Ectodermal cell (in vitro differentiated cells): ENCODE results near the gene FGD4.

Experiments used
- H3K27ac ChIP-seq: 2 replicates; pipeline ENCODE4 v1.7.0; 2013; ENCODE audit warnings: mild to moderate bottlenecking, low read depth, low read length; ENCODE audit not compliant: insufficient read depth, poor library complexity, severe bottlenecking
- H3K27me3 ChIP-seq: 2 replicates; pipeline ENCODE4 v1.7.0; 2013; ENCODE audit warnings: mild to moderate bottlenecking, low read length; ENCODE audit not compliant: insufficient read depth, control insufficient read depth, poor library complexity, severe bottlenecking
- H3K36me3 ChIP-seq: one replicate; pipeline ENCODE4 v1.7.0; 2013; ENCODE audit warnings: low read length; ENCODE audit not compliant: control insufficient read depth, insufficient read depth
- H3K4me1 ChIP-seq: one replicate; pipeline ENCODE4 v1.7.0; 2013; ENCODE audit warnings: low read length; ENCODE audit not compliant: control insufficient read depth, insufficient read depth
- H3K4me3 ChIP-seq: 2 replicates; pipeline ENCODE4 v1.7.0; 2013; ENCODE audit warnings: low read depth, low read length, control low read depth; ENCODE audit not compliant: insufficient read depth
- H3K9me3 ChIP-seq: 2 replicates; pipeline ENCODE4 v1.7.0; 2013; ENCODE audit warnings: mild to moderate bottlenecking, low read length, moderate library complexity; ENCODE audit not compliant: control insufficient read depth
- WGBS, 2 experiments: methylation state at CpG; one replicate each; pipeline ENCODE4 v1.1.7; 2013; ENCODE audit warnings: missing lambda C conversion rate in 2 of 2; 5-methylcytosine and 5-hydroxymethylcytosine counted together

The FGD4 gene

DNA sequence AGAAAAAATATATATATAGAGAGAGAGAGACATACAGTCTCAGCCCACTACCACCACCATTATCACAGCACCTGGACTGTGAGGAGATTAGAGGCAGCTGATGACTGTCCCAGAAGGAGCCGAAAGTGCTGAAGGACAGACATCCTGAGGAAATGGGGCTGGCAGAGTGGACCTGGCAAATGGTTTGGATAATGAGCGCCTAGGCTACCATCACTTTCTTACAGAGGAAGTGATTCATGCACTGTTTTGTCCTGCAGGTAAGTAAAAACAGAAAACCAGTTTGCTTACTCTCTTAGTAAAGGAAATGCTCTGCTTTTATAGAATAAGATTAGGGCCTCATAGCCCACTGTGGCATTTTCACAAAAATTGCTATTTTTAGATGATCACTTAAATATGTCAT lies 251.2 kb downstream of the FGD4 start:
- Histone ChIP-seq H3K4me1 (no peaks in the 10 kb centered on the region), H3K4me3 (no peak overlapping the region), H3K36me3 (peaks cover 4% of the 10 kb centered on the region), H3K9me3 (no peaks in the 10 kb centered on the region), H3K27me3 (no peaks in the 10 kb centered on the region), H3K27ac (no peak overlapping the region)
- 42 to 49% methylated on average over 2 of the region's 2 CpGs for WGBS, 2 experiments

DNA sequence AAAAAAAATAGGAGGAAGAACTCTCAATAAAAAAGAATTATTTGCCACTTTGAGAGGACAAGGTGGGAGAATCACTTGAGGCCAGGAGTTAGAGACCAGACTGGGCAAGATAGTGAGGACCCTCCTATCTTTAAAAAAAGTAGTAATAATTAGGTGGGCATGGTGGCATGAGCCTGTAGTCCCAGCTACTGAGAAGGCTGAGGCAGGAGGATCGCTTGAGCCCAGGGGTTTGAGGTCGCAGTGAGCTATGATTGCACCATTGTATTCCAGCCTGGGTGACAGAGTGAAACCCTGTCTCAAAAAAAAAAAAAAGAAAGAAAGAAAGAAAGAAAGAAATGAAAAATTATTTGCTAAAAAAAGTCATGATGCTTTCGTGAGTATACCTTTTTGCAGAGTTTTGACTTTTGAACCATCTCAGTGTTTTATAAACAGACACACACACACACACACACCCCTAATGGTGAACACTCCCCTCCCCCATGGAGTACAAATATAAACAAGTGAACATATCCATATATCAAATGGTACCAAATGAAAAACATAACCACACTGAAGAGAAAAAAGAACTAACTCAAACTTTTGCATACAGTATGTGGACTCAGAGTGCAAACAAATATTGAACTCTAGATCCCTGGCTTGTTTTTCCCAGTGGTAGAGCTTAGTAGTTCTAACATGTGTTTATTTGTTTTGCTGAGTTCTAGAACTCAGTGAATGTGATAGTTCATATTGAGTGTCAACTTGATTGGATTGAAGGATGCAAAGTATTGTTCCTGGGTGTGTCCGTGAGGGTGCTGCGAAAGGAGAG lies 252.0 kb downstream of the FGD4 start:
- Histone ChIP-seq H3K4me3 (no peak overlapping the region), H3K27me3 (no peaks in the 10 kb centered on the region), H3K27ac (no peak overlapping the region), H3K9me3 (no peaks in the 10 kb centered on the region), H3K36me3 (peaks cover 1% of the 10 kb centered on the region), H3K4me1 (no peaks in the 10 kb centered on the region)
- 91 to 96% methylated on average over 5 of the region's 5 CpGs for WGBS, 2 experiments

DNA sequence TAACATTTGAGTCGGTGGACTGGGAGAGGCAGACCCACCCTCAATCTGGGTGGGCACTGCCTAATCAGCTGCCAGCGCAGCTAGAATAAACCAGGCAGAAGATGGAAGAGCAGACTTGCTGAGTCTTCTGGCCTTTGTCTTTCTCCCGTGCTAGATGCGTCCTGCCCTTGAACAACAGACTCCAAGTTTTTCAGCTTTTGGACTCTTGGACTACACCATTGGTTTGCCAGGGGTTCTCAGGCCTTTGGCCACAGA lies 252.5 kb downstream of the FGD4 start:
- Histone ChIP-seq H3K4me1 (no peaks in the 10 kb centered on the region), H3K27ac (no peak overlapping the region), H3K4me3 (no peak overlapping the region), H3K9me3 (no peaks in the 10 kb centered on the region), H3K27me3 (no peaks in the 10 kb centered on the region), H3K36me3 (no peaks in the 10 kb centered on the region)
- 91 to 92% methylated on average over 4 of the region's 4 CpGs for WGBS, 2 experiments

DNA sequence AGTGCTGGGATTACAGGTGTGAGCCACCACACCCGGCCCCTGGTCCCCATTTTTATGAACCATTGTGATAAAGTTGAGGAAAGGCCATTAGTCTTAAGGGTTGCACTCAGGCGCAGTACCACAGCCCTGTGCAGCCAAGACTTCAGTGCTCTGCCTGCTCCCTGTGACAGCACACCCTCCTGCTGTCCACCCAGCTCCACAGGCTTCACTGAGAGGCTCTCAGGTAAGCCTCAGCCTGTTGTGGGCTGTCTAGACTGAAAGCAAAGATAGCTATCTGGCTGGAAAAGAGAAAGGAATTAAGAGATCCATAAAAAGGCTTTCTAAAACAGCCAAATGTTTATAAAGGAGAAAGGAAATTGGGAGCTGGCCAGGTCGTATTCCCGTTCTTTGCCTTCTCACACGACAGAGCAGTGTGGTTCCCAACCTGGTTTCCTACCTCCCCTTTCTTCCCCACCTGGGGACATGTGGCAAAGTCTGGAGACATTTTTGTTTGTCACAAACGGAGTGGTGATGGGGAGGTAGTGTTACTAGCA lies 260.6 kb downstream of the FGD4 start:
- Histone ChIP-seq H3K27ac (no peak overlapping the region), H3K9me3 (no peaks in the 10 kb centered on the region), H3K4me1 (no peaks in the 10 kb centered on the region), H3K27me3 (no peaks in the 10 kb centered on the region), H3K36me3 (no peaks in the 10 kb centered on the region), H3K4me3 (no peak overlapping the region)
- 87 to 91% methylated on average over 6 of the region's 6 CpGs for WGBS, 2 experiments

DNA sequence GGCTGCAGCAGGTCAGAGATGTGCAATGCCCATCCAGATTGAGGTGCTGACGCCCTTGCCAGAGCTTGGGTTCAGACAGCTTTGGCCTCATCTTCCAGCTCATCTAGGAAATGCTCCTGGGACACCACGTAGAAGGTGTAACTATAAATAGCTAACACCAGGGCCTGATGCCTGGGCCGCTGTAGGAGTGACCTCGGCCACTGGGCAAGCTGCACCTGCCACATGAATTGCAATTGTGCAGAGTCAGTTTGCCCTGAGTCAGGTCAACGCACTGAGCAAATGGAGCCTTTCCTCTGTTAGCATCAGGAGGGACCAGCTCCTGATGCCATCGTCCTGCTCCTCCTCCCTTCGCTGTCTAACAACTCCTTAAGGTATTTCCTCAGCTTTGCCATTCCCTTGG lies 262.3 kb downstream of the FGD4 start:
- Histone ChIP-seq H3K9me3 (no peaks in the 10 kb centered on the region), H3K36me3 (no peaks in the 10 kb centered on the region), H3K4me1 (no peaks in the 10 kb centered on the region), H3K27me3 (no peaks in the 10 kb centered on the region), H3K27ac (no peak overlapping the region), H3K4me3 (no peak overlapping the region)
- WGBS, 2 experiments = 94% methylated on average over 7 of the region's 7 CpGs

DNA sequence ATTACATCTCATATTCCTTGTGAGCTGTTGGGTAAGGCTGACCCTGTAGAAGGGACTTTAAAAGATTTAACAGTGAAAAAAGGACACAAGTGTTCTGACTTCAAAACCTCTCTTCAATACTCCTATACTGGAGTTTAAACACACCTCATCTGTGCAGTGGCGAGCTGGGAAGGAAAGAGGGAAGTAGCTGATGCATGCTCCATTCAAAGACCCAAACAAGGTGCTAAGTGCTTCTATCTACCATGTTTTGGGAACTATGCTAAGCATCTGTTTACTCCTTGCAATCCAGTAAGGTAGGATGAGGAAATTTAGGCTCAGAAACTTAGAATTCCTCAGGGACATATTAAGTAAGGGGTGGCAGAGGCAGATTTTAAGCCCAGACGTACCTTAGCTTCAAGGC lies 263.3 kb downstream of the FGD4 start:
- Histone ChIP-seq H3K36me3 (no peaks in the 10 kb centered on the region), H3K9me3 (no peaks in the 10 kb centered on the region), H3K4me1 (no peaks in the 10 kb centered on the region), H3K27me3 (no peaks in the 10 kb centered on the region), H3K27ac (no peak overlapping the region), H3K4me3 (no peak overlapping the region)
- WGBS, 2 experiments = 92 to 97% methylated on average over 2 of the region's 2 CpGs

DNA sequence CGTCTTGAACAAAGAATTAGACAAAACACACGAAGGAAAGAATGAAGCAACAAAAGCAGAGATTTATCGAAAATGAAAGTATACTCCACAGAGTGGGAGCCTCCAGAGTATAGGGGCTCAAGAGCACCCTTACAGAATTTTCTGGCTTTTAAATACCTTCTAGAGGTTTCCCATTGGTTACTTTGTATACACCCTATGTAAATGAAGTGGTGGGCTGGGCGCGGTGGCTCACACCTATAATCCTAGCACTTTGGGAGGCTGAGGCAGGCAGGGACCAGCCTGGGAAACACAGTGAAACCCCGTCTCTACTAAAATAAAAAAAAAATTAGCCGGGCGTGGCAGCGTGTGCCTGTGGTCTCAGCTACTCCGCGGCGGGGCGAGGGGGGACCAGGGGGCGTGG lies 266.7 kb downstream of the FGD4 start:
- Histone ChIP-seq H3K4me1 (no peaks in the 10 kb centered on the region), H3K9me3 (no peaks in the 10 kb centered on the region), H3K4me3 (no peak overlapping the region), H3K27ac (no peak overlapping the region), H3K36me3 (no peaks in the 10 kb centered on the region), H3K27me3 (no peaks in the 10 kb centered on the region)
- 90 to 96% methylated on average over 14 of the region's 14 CpGs for WGBS, 2 experiments

DNA sequence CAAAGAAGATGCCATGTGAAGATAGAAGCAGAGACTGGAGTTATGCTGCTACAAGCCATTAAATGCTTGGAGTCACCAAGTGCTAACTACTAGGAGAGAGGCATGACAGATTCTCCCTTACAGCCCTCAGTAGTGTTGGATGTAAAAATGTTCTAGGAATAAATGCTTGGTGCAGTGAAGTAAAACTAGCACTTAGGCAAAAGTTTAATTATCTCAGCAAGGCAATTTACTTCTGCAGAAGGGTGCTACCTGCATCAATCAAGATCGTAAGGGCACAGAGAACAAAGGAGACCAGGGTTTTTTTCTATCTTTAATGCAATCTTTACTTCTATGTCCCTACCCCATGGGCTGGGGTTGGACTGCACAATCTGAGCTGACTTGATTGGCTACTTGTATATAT lies 270.2 kb downstream of the FGD4 start:
- H3K27ac ChIP-seq = no peak overlapping the region
- H3K4me1 ChIP-seq = no peaks in the 10 kb centered on the region
- H3K36me3 ChIP-seq = no peaks in the 10 kb centered on the region
- no peaks in the 10 kb centered on the region for H3K9me3 ChIP-seq
- no peak overlapping the region for H3K4me3 ChIP-seq
- no peaks in the 10 kb centered on the region for H3K27me3 ChIP-seq
- 91 to 100% methylated on average over 1 of the region's 1 CpG for WGBS, 2 experiments

DNA sequence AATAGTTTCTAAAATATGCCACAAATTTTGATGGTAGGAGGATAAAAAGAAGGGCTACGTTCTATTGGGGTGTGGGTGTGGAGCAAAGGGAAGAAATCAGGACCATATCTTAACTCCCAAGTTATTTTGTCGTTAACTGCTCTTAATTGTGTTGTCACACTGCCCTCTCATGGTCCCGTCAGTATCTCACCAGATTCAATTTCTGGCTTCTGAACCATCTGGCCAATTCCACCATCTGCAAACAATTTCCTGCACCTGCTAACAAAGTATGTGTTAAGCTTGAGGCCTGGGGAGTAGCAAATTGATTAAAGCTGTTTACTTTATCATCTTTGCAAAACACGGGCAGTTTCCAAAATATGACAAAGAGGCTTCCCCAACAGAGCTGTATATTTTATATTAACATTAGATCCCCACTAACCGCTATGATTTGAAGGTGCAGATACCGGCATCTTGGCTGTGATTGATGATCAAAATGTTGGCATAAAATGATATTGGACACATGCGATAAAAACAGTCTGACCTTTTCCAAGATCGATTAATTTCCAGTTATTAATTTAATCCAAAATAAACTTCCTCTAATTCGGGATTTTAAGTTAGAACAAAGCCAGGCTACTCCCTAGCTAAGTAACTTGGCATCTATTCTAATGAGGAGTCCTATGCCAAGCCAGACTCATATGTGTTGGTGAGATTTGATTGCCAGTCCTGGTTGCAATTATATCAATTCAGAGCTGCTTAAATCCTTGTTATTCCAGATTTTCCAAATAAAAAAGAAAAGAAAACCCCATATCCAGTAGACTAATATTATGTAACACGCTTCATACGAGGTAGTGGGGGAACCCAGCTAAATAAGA lies 272.8 kb downstream of the FGD4 start:
- Histone ChIP-seq H3K36me3 (no peaks in the 10 kb centered on the region), H3K4me1 (no peaks in the 10 kb centered on the region), H3K27me3 (no peaks in the 10 kb centered on the region), H3K9me3 (no peaks in the 10 kb centered on the region), H3K27ac (no peak overlapping the region), H3K4me3 (no peak overlapping the region)
- WGBS, 2 experiments = 71 to 76% methylated on average over 10 to 11 of the region's 11 CpGs

DNA sequence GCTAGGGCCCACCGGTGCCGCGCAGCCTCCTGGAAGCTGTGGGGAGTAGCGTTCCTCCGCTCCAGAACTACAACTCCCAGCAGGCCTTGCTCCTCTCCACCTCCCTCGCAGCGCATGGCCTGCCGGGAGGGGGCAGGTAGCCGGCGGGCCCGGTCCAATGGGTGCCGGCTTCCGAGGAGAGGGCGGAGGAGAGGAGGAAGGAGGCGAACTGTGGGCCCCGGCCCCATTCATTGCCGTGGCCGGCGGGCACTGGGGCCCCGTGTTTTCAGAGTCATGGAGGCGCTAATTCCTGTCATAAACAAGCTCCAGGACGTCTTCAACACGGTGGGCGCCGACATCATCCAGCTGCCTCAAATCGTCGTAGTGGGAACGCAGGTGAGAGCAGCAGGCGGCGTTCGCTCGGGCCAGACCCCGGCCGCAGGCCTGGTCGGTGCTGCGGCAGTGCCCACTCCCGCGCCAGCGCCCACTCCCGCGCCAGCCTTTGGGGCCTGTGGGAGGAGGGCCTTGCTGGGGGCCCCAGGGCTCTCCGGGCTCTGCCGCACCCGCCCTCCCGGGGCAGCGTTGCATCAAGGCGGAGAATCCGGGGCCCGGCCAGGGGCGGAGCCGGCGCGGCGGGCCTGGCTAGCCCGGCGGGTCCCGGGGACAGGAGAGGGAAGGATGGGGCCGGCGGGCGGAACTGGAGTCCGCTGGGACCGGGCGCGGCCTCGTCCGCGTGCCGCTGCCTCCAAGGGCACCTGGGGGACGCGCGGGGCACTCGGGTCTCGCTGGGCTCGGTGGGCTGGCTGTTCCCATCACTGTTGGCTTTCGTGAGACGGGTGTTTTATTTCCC lies 279.9 kb downstream of the FGD4 start, which contains the start of gene DNM1L:
TSS of gene DNM1L (plus strand) at position 211 of the 829 bp plus-strand sequence. CDS start at position 274, 63 bp downstream.
- WGBS, 2 experiments = 0% methylated on average over 76 of the region's 76 CpGs
- Histone ChIP-seq H3K27ac (peak within 1 kb of the TSS; percentile 70), H3K4me1 (no peaks in the 10 kb centered on the region), H3K36me3 (no peaks in the 10 kb centered on the region), H3K4me3 (peak within 1 kb of the TSS; percentile 72), H3K27me3 (no peaks in the 10 kb centered on the region), H3K9me3 (no peaks in the 10 kb centered on the region)
